ENCODE data around the gene KCNE3. TPM values are rescaled to one million over a fixed set of nuclear protein-coding genes. Genes with fewer than 3 reads are reported as not detected.

KCNE3 gene
- total and polyA plus RNA-seq, 9 of the 15 experiments (the other 6 are each of a cell fraction or from before 2014, with no cell fraction given): 1.6 to 8.7 (median 6.2) TPM

- TF ChIP-seq MAX (CRISPR knock-in tag; IDR thresholded peaks at IDR 0.05): peak; percentile 60
- TF ChIP-seq ATF3 (IDR thresholded peaks at IDR 0.05): no peak
- no peak for TF ChIP-seq ATF3 (CRISPR knock-in tag; conservative IDR thresholded peaks at IDR 0.05)
- no peak for TF ChIP-seq ZNF445 (CRISPR knock-in tag; IDR thresholded peaks at IDR 0.05; ENCODE audit: low read depth)
- no peak for TF ChIP-seq MXD1 (CRISPR knock-in tag; IDR thresholded peaks at IDR 0.05; ENCODE audit: borderline replicate concordance, poor library complexity, severe bottlenecking)
- TF ChIP-seq IFI16 (CRISPR knock-in tag; IDR thresholded peaks at IDR 0.05): no peak
- TF ChIP-seq RBM22 (IDR thresholded peaks at IDR 0.05; ENCODE audit: low read depth, low read length, poor library complexity, severe bottlenecking): no peak
- TF ChIP-seq HINFP (tag; conservative IDR thresholded peaks at IDR 0.05; ENCODE audit: low read depth): no peak
- TF ChIP-seq CTBP1 (IDR thresholded peaks at IDR 0.05; ENCODE audit: borderline replicate concordance): peak; percentile 98
- TF ChIP-seq TSHZ1 (CRISPR knock-in tag; IDR thresholded peaks at IDR 0.05): no peak
- peak in 1 of 2 experiments; percentile 74 for TF ChIP-seq MNT (conservative IDR thresholded peaks at IDR 0.05)
- TF ChIP-seq ZNF224 (CRISPR knock-in tag; IDR thresholded peaks at IDR 0.05): no peak
- TF ChIP-seq CAMTA2 (CRISPR knock-in tag; conservative IDR thresholded peaks at IDR 0.05): no peak; the same call in 1 of the 2 replicates
- TF ChIP-seq PHB2 (IDR thresholded peaks at IDR 0.05; ENCODE audit: low read depth): no peak
- no peak for TF ChIP-seq ZBED1 (IDR thresholded peaks at IDR 0.05)
- no peak for TF ChIP-seq EHMT2 (IDR thresholded peaks at IDR 0.05)
Observed at GRCh38 chr11:74492974-74493790, 25.8 kb upstream of the KCNE3 start, which contains the start of gene LIPT2 (continued).
